HG02973 (cell line): ENCODE data around the gene TSEN15.
"Not testable (repeated sequence)": the region's sequence is repeated elsewhere in the genome, so short reads cannot be mapped to it uniquely, and the experiment has no call there.

ENCODE experiments used
- ATAC-seq: cut with Tn5 transposase; IDR thresholded peaks from one replicate; pipeline ENCODE4 v1.9.1; 2021; ENCODE audit warnings: moderate library complexity; ENCODE audit not compliant: unreplicated experiment

The TSEN15 gene

GRCh38 chr1:184031092-184031408, 20.5 kb upstream of the TSEN15 start:
- ATAC-seq: no peak

- no peak for ATAC-seq
Measured at GRCh38 chr1:184031409-184032107, 20.0 kb upstream of the TSEN15 start.

- no peak for ATAC-seq
Measured at GRCh38 chr1:184032306-184032929, 19.1 kb upstream of the TSEN15 start.

GRCh38 chr1:184032930-184033418, 18.6 kb upstream of the TSEN15 start:
- ATAC-seq: no peak

- no peak for ATAC-seq
Measured at GRCh38 chr1:184033711-184034167, 17.8 kb upstream of the TSEN15 start.

- no peak for ATAC-seq
Measured at GRCh38 chr1:184034761-184035379, 16.7 kb upstream of the TSEN15 start.

GRCh38 chr1:184035719-184036516, 15.6 kb upstream of the TSEN15 start:
- ATAC-seq: no peak

- no peak for ATAC-seq
Measured at GRCh38 chr1:184036517-184036949, 15.0 kb upstream of the TSEN15 start.

- no peak for ATAC-seq
Measured at GRCh38 chr1:184037849-184038591, 13.5 kb upstream of the TSEN15 start.

GRCh38 chr1:184039126-184039525, 12.4 kb upstream of the TSEN15 start:
- no peak for ATAC-seq

- no peak for ATAC-seq
Measured at GRCh38 chr1:184041731-184042130, 9.8 kb upstream of the TSEN15 start.

GRCh38 chr1:184043315-184043714, 8.2 kb upstream of the TSEN15 start:
- ATAC-seq: not testable (repeated sequence)

GRCh38 chr1:184044603-184045376, 6.7 kb upstream of the TSEN15 start:
- ATAC-seq: no peak

GRCh38 chr1:184047541-184047940, 4.0 kb upstream of the TSEN15 start:
- not testable (repeated sequence) for ATAC-seq

- ATAC-seq: no peak
Measured at GRCh38 chr1:184048561-184049240, 2.8 kb upstream of the TSEN15 start.

GRCh38 chr1:184049291-184049690, 2.2 kb upstream of the TSEN15 start:
- ATAC-seq: no peak

GRCh38 chr1:184049836-184050468, 1.6 kb upstream of the TSEN15 start:
- ATAC-seq: no peak

GRCh38 chr1:184050636-184051035, 894 bp upstream of the TSEN15 start:
- no peak for ATAC-seq

- ATAC-seq: no peak
Measured at GRCh38 chr1:184051138-184051484, 419 bp upstream of the TSEN15 start.
